Fibroblast of lung (primary cell): ENCODE results near the gene FILIP1L.

Source experiments
- EZH2 ChIP-seq: IDR thresholded peaks from 2 replicates; pipeline ENCODE4 v1.5.1; 2012; ENCODE audit warnings: low read length, control low read depth, mild to moderate bottlenecking; ENCODE audit errors: missing control alignments
- TF ChIP-seq, protein P1 (sequence below), 2 donors: IDR thresholded peaks in 1 of 2; conservative IDR thresholded peaks in 1 of 2; 1 replicate in 1 of 2; 2 replicates in 1 of 2; pipeline ENCODE4 v1.5.1; 2011 to 2012; ENCODE audit warnings: low read length in 2 of 2, control low read depth in 1 of 2, inconsistent platforms in 1 of 2, low read depth in 1 of 2, mild to moderate bottlenecking in 1 of 2

DNA sequence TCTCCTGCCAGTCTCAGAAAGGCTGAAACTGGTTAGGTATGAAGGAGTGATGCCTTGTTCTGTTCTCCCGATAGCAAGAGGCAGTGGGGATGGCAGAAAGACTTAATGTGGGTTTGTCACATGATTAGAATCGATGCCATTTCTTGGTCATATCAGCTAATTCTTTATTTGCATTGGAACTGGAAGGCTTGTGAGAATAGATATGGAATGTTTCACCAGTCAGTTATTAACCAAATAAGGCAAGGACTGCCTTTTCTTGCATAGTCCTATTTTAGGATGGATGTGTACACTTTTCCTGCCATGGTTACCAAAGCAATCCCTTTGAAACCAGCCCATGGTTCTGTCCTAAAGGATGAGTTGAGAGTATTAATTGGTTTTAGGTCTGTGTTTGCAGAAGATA, 33.7 kb downstream of the FILIP1L start:
- TF ChIP-seq, protein P1, sequence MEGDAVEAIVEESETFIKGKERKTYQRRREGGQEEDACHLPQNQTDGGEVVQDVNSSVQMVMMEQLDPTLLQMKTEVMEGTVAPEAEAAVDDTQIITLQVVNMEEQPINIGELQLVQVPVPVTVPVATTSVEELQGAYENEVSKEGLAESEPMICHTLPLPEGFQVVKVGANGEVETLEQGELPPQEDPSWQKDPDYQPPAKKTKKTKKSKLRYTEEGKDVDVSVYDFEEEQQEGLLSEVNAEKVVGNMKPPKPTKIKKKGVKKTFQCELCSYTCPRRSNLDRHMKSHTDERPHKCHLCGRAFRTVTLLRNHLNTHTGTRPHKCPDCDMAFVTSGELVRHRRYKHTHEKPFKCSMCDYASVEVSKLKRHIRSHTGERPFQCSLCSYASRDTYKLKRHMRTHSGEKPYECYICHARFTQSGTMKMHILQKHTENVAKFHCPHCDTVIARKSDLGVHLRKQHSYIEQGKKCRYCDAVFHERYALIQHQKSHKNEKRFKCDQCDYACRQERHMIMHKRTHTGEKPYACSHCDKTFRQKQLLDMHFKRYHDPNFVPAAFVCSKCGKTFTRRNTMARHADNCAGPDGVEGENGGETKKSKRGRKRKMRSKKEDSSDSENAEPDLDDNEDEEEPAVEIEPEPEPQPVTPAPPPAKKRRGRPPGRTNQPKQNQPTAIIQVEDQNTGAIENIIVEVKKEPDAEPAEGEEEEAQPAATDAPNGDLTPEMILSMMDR (conservative IDR thresholded peaks at IDR 0.05 in 1 of 2, IDR thresholded peaks at IDR 0.05 in 1 of 2; ENCODE audit: low read depth in 1 of 2, low read length in 2 of 2) = no peak
- no peak for TF ChIP-seq EZH2
